OCI-LY7 (cell line): ENCODE results near the gene LGR6. TPM values are rescaled to one million over a fixed set of nuclear protein-coding genes. Genes with fewer than 3 reads are reported as not detected.

Experiments
- BruUV-seq: library from RNA; stranded (reverse); fragments of 400-500 nt; replicated peaks from 2 replicates; lab custom pipeline; 2021; lab: Mats Ljungman, UMichigan
- CTCF ChIA-PET: fragments of 300-600 bp; sonication (Branson Sonifier 250); formaldehyde crosslinking; loops from one replicate; lab custom pipeline; 2022; ENCODE audit warnings: antibody characterized with exemption; ENCODE audit not compliant: unreplicated experiment; lab: Charles Lee
- POLR2A ChIA-PET: fragments of 300-600 bp; sonication (Branson Sonifier 250); formaldehyde crosslinking; loops from one replicate; lab custom pipeline; 2022; ENCODE audit warnings: antibody characterized with exemption; lab: Charles Lee
- DNase-seq: peaks from one replicate; pipeline ENCODE4 v3.0.0-alpha.2; 2015; ENCODE audit warnings: low spot score
- H2AFZ ChIP-seq: fragments of 200-600 bp; sonication (generic), shearing (Covaris generic); 2 replicates; pipeline ENCODE4 v1.6.1; 2014; ENCODE audit warnings: mild to moderate bottlenecking, antibody characterized with exemption, low read length, moderate library complexity
- H3K27ac ChIP-seq: fragments of 200-600 bp; sonication (generic); 2 replicates; pipeline ENCODE4 v1.5.1; 2014; ENCODE audit warnings: mixed run types, low read depth, mild to moderate bottlenecking, moderate library complexity, low read length, inconsistent platforms; ENCODE audit not compliant: poor library complexity, severe bottlenecking
- H3K36me3 ChIP-seq: fragments of 200-600 bp; sonication (generic); 2 replicates; pipeline ENCODE4 v1.6.1; 2014; ENCODE audit warnings: mild to moderate bottlenecking, antibody characterized with exemption, low read length, moderate library complexity, mixed read lengths; ENCODE audit not compliant: insufficient read depth
- H3K4me1 ChIP-seq: fragments of 200-600 bp; sonication (generic); 2 replicates; pipeline ENCODE4 v1.5.1; 2014; ENCODE audit warnings: mild to moderate bottlenecking, low read length; ENCODE audit not compliant: insufficient read depth, poor library complexity, severe bottlenecking
- H3K4me2 ChIP-seq: fragments of 200-600 bp; sonication (generic); 2 replicates; pipeline ENCODE4 v1.6.1; 2014; ENCODE audit warnings: mild to moderate bottlenecking, low read length
- H3K4me3 ChIP-seq: fragments of 200-600 bp; sonication (generic); 2 replicates; pipeline ENCODE4 v1.5.1; 2014; ENCODE audit warnings: mild to moderate bottlenecking, low read depth, low read length; ENCODE audit not compliant: poor library complexity, severe bottlenecking
- H3K79me2 ChIP-seq: fragments of 200-600 bp; sonication (generic); 2 replicates; pipeline ENCODE4 v1.6.1; 2016; ENCODE audit warnings: low read depth, mild to moderate bottlenecking, low read length, moderate library complexity, mixed read lengths; ENCODE audit not compliant: insufficient read depth
- H3K9me2 ChIP-seq: fragments of 200-600 bp; sonication (generic); 2 replicates; pipeline ENCODE4 v1.6.1; 2016; ENCODE audit warnings: mild to moderate bottlenecking, low read length, mixed read lengths; ENCODE audit not compliant: insufficient read depth
- H3K9me3 ChIP-seq: fragments of 200-600 bp; sonication (generic); 2 replicates; pipeline ENCODE4 v1.6.1; 2014; ENCODE audit warnings: mild to moderate bottlenecking, mixed run types, low read length, mixed read lengths
- H4K20me1 ChIP-seq: fragments of 200-600 bp; sonication (generic); 2 replicates; pipeline ENCODE4 v1.6.1; 2014; ENCODE audit warnings: mild to moderate bottlenecking, antibody characterized with exemption, low read length, moderate library complexity, mixed read lengths; ENCODE audit not compliant: insufficient read depth
- CTCF ChIP-seq: fragments of 200-600 bp; sonication (generic); conservative IDR thresholded peaks from 2 replicates; pipeline ENCODE4 v1.5.1; 2014; ENCODE audit warnings: mild to moderate bottlenecking, antibody characterized with exemption, low read length, moderate library complexity, mixed read lengths
- EZH2phosphoT487 ChIP-seq: fragments of 200-600 bp; sonication (generic); IDR thresholded peaks from 2 replicates; pipeline ENCODE4 v1.6.1; 2018; ENCODE audit warnings: low read depth, borderline replicate concordance, mild to moderate bottlenecking, mixed run types, antibody characterized with exemption, low read length, moderate library complexity, mixed read lengths
- intact Hi-C: fragments of 100-400 bp; cut with micrococcal nuclease; formaldehyde crosslinking; loops from one replicate; pipeline ENCODE4 v1.10.0; 2022; ENCODE audit not compliant: unreplicated experiment
- total RNA-seq, 2 experiments: library from RNA; depleted of rRNA in 1 of 2; stranded (reverse); fragments of >200 nt in 1 of 2; shearing (Covaris generic) in 1 of 2; gene quantifications; 2 replicates each; pipeline ENCODE4 v1.2.3, GENCODE V29; 2014 to 2022

LGR6 gene
- total RNA-seq, 2 experiments from 2014 or later: not detected

DNA sequence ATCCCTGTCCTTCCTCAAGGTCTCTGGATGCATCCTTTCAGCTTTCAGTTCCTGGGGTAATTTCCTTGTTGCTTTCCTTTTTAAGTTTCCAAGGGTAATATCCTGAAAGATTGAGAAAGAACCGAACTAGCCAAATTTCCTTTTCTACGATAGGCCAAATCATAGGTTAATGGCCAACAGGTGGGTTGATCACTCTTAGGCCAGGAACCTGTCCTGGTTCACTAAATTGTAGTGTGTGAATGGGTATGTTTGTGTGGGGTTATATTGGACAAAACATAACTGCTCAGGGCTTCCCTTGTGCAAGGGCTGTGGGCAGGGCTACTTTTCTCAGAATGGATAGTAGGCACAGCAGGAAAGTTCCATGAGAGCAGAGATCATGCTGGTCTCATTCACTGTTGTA, 131.0 kb downstream of the LGR6 start:
- H3K4me1 ChIP-seq: no peaks in the 10 kb centered on the region
- H3K36me3 ChIP-seq: peaks cover 15% of the 10 kb centered on the region
- H3K27ac ChIP-seq: no peak overlapping the region
- intact Hi-C loops: no loop called here
- no peaks in the 10 kb centered on the region for H3K79me2 ChIP-seq
- ChIA-PET POLR2A (interaction anchor here (0.7 to 1.1 kb wide), 2 partner anchors 14 to 1800 kb away, joined by 3 read pairs; no protein-coding TSS in a partner anchor), CTCF (no interaction called here)
- no peaks in the 10 kb centered on the region; the same call in 1 of the 2 replicates for H4K20me1 ChIP-seq
- H2AFZ ChIP-seq: no peak overlapping the region
- no peak overlapping the region for H3K4me2 ChIP-seq
- no TSS peak for BruUV-seq
- no peak overlapping the region for H3K4me3 ChIP-seq
- DNase-seq: no peak
- no peaks in the 10 kb centered on the region for H3K9me2 ChIP-seq
- no peaks in the 10 kb centered on the region for H3K9me3 ChIP-seq
- TF ChIP-seq EZH2phosphoT487 (no peak), CTCF (no peak)

DNA sequence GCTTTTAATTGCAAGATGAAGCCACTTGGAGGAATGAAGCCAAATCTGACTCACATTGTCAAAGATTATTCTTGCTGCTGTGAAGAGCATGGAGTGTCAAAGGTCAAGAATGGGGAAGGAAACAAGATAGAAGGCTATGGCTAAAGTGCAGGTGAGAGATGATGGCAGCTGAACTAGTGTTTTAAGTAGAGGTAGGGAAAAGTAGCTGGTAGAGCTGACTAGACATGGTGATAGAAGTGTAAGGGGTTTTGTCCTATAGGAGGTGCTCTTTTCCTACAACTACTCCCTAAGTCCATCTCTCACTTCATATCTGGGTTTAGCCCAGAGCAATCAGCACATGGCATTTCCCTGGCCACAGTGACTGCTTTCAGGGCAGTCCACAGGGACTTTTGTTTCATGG, 136.3 kb downstream of the LGR6 start:
- CTCF ChIA-PET: no interaction called here

More for the DNA sequence above, 136.3 kb downstream of the LGR6 start:
- Histone ChIP-seq H3K79me2 (no peaks in the 10 kb centered on the region), H3K36me3 (peaks cover 66% of the 10 kb centered on the region), H3K27ac (no peak overlapping the region), H3K4me2 (no peak overlapping the region), H3K4me1 (no peaks in the 10 kb centered on the region), H3K4me3 (no peak overlapping the region), H2AFZ (no peak overlapping the region), H3K9me2 (no peaks in the 10 kb centered on the region), H4K20me1 (no peaks in the 10 kb centered on the region; the same call in 1 of the 2 replicates), H3K9me3 (no peaks in the 10 kb centered on the region)
- DNase-seq: no peak
- intact Hi-C loops: no loop called here
- TF ChIP-seq CTCF: peak; percentile 40; the same call in 1 of the 2 replicates
- no peak for TF ChIP-seq EZH2phosphoT487
- BruUV-seq: no TSS peak
- POLR2A ChIA-PET: interaction anchor here (1.5 to 2.1 kb wide), 2 partner anchors 8 to 12 kb away, joined by 5 to 7 read pairs; partner anchors contain the start of gene UBE2T
